ENCODE data around the gene ARHGAP42. TPM values are rescaled to one million over a fixed set of nuclear protein-coding genes. Genes with fewer than 3 reads are reported as not detected.
A peak's percentile ranks its signal among the peaks of the same experiment; 100 is the strongest.
"Not testable (repeated sequence)": the region's sequence is repeated elsewhere in the genome, so short reads cannot be mapped to it uniquely, and the experiment has no call there.

Gene ARHGAP42
- total RNA-seq, 1 donor from 2014 or later, result 0.46 TPM

DNA sequence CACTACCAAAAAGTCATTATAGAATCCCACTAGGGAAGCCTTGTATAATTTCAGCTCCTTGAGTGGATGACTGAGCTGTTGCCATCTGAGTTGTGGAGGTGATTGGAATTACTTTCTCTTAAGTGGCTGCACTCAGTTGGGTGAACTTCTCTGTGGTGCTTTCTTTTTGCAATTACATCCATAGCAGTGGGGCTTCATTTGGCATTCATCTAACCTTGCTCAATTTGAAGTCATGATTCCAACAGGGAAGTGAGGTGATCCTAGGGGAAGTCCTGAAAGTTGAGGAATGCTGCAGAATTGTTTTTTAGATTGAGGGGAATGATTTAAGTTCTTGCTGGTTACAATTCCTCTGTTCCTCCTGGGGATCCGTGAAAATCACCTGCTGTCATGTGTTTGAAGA, 39.6 kb downstream of the ARHGAP42 start:
- no peak for DNase-seq (ENCODE audit: low read depth, low spot score)

DNA sequence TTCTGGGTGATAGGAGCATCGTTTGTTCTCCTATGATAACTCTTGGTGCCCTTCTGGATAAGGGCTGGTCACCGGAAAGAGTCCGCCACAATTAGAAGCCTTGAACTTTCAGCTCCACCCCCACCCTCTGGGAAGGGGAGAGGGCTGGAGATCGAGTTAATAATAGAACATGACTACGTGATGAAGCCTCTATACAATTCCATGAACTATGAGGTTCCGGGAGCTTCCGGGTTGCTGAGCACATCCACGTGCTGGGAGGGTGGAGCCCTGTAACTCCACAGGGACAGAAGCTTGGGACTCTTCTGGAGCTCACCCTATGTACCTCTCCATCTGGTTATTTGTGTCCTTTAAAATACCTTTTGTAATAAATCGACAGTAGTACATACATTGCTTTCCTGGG, 40.3 kb downstream of the ARHGAP42 start:
- no peak for DNase-seq (ENCODE audit: low read depth, low spot score)

GRCh38 chr11:100730266-100730665, 43.2 kb downstream of the ARHGAP42 start:
- no peak for DNase-seq (ENCODE audit: low read depth, low spot score)

- no peak for DNase-seq (ENCODE audit: low read depth, low spot score)
Measured at GRCh38 chr11:100731471-100731870, 44.4 kb downstream of the ARHGAP42 start.

- no peak for DNase-seq (ENCODE audit: low read depth, low spot score)
Measured at GRCh38 chr11:100732949-100733348, 45.9 kb downstream of the ARHGAP42 start.

DNA sequence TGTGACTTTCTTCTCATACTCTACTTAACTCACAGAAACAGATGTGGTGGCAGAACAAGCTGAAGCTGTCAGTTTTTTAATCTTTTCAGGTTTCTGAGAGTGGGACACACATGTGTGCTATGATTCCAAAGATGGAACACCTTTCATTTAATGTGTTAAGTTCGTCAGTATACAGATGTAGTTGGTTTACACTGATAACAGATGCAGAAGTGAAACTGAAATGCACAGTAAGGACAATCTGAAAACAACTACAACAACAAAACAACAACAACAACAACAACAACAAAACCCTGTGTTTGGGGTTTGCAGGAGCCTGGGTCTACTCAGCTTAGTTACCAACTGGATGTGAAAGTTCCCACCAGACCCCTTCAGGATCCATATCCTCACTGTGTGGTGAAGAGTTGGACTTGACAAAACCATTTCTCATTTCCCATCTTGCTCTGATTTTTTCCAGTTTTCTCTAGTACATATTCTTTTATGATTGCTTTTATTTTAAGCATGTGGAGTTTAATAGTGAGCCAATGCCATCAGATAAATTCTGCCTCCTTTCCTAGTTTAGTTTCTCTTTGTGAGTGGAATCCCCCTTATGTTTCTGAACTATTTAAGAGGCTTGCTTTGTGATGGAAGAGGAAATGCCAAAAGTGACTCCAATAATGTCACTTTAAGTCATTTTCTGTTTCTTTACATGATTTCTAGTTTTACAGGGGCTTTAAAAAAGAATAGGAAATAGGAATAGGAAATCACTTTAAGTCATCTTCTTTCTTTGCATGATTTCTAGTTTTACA, 47.8 kb downstream of the ARHGAP42 start:
- DNase-seq (ENCODE audit: low read depth, low spot score), result no peak

- DNase-seq (ENCODE audit: low read depth, low spot score), result no peak
Measured at GRCh38 chr11:100735949-100736675, 49.0 kb downstream of the ARHGAP42 start.

GRCh38 chr11:100738701-100739270, 51.7 kb downstream of the ARHGAP42 start:
- DNase-seq (ENCODE audit: low read depth, low spot score), result no peak

- peak; percentile 10 for DNase-seq (ENCODE audit: low read depth, low spot score)
Measured at GRCh38 chr11:100739666-100740065, 52.6 kb downstream of the ARHGAP42 start.

GRCh38 chr11:100740440-100740839, 53.4 kb downstream of the ARHGAP42 start:
- DNase-seq (ENCODE audit: low read depth, low spot score), result no peak

- no peak for DNase-seq (ENCODE audit: low read depth, low spot score)
Measured at GRCh38 chr11:100741866-100742625, 55.0 kb downstream of the ARHGAP42 start.

DNA sequence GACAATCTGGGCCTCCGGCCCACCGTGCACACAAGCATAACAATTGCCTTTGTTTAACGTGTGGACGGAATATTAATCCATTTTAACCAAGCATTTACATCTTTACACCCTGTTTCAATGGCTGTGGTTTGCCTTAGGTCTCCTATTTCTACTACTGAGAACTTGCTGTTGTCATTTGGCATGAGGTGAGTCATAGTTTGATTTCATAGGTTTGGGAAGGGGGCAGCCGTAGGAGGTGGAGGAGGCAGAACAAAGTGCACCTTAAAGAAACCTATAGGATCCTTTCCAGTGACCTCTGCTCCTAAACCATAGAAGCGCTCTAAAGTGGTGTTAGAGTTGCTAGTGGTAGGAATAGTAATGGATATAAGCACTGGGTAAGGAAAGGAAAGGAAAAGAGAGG, 59.4 kb downstream of the ARHGAP42 start:
- no peak for DNase-seq (ENCODE audit: low read depth, low spot score)

GRCh38 chr11:100748153-100748552, 61.1 kb downstream of the ARHGAP42 start:
- no peak for DNase-seq (ENCODE audit: low read depth, low spot score)

- not testable (repeated sequence) for DNase-seq (ENCODE audit: low read depth, low spot score)
Measured at GRCh38 chr11:100749887-100750565, 62.9 kb downstream of the ARHGAP42 start.

DNA sequence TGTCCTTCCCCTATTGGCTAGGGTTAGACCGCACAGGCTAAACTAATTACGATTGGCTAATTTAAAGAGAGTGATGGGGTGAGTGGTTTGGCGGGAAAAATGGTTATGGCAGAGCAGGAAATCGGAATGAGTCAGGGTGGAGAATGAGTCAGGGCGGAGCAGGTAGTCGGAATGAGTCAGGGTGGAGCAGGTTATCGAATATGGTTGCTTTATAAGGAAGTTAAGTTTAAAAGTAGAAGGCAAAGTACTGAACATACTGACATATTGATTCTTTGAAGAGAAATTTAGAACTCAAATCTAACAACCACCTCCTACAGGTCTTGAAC, 63.4 kb downstream of the ARHGAP42 start:
- not testable (repeated sequence) for DNase-seq (ENCODE audit: low read depth, low spot score)

- DNase-seq (ENCODE audit: low read depth, low spot score), result no peak
Measured at GRCh38 chr11:100752371-100753171, 65.5 kb downstream of the ARHGAP42 start.

DNA sequence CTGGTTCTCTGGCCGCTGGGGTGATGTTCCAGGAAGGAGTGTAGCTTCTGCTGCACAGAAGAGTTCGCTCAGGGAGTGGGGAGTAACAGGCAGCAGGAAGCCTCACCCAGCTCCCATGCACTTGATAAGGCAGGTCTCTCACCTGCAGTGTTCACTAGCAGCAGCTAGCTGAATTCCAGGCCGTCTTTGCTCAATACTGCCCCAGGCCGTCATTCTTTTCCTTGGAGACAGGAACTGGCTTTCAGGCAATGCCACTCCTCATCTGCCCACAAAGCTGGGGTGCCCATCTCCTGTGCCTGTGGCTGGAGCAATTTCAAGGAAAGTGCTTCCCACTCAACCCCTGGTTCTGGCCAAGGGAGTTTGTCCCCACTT, 66.1 kb downstream of the ARHGAP42 start:
- DNase-seq (ENCODE audit: low read depth, low spot score), result no peak

DNA sequence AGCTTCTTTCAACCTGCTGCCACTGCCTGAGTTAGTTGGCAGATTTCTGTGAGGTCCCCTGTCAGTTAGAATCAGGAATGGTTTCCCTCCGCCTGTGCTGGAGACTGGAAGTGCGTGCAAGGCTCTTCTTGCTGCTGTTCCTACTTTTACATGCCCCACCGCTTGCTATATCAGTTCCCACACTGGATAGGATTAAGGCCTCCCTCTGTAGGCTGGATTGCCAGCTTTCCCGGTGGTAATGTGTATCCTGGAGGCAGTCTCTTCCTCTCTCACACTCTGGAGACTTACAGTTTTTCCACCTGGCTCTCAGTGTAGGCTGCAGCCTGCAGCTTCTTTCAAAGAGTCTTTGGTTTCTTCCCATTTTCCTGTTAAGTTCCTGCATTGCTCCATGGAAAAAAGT, 66.5 kb downstream of the ARHGAP42 start:
- no peak for DNase-seq (ENCODE audit: low read depth, low spot score)

- no peak for DNase-seq (ENCODE audit: low read depth, low spot score)
Measured at GRCh38 chr11:100756559-100756958, 69.5 kb downstream of the ARHGAP42 start.

- no peak for DNase-seq (ENCODE audit: low read depth, low spot score)
Measured at GRCh38 chr11:100757646-100758045, 70.6 kb downstream of the ARHGAP42 start.

DNA sequence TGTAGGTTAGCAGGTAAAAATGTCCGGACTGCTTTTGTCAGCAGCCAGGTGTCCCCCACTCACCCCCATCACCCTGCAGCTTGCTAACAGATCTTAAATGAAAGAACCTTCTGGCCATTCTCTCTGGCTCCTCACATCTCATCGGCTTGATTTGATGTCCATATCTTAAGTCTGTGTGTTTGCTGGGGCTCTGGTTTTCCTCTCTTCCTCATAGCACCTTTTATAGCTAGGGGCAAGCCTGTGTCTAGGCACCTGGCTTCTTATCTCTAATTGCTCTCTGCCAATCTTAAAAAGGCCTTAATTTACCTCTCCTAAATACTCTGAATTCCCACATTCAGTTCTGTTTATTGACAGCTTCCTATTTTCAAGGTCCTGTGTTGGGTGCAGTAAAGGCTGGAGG, 72.0 kb downstream of the ARHGAP42 start:
- DNase-seq (ENCODE audit: low read depth, low spot score), result no peak

Data from pulmonary artery endothelial cell (primary cell).